D721Med (cell line): Measurements from ENCODE around the gene ADAMTS8.

Experiments used
- DNase-seq: peaks from one replicate; pipeline ENCODE4 v3.0.0; 2011; ENCODE audit warnings: low spot score; ENCODE audit not compliant: insufficient read length
- FAIRE-seq: peaks from 2 replicates; lab custom pipeline; 2011; peaks lifted over from hg19 to GRCh38; lab: Jason Lieb, UNC
- TF ChIP-seq, protein P1 (sequence below): IDR thresholded peaks from 2 replicates; pipeline ENCODE4 v1.5.1; 2012; ENCODE audit warnings: mild to moderate bottlenecking, control low read depth; ENCODE audit not compliant: insufficient read depth; ENCODE audit errors: missing control alignments

The ADAMTS8 gene

DNA sequence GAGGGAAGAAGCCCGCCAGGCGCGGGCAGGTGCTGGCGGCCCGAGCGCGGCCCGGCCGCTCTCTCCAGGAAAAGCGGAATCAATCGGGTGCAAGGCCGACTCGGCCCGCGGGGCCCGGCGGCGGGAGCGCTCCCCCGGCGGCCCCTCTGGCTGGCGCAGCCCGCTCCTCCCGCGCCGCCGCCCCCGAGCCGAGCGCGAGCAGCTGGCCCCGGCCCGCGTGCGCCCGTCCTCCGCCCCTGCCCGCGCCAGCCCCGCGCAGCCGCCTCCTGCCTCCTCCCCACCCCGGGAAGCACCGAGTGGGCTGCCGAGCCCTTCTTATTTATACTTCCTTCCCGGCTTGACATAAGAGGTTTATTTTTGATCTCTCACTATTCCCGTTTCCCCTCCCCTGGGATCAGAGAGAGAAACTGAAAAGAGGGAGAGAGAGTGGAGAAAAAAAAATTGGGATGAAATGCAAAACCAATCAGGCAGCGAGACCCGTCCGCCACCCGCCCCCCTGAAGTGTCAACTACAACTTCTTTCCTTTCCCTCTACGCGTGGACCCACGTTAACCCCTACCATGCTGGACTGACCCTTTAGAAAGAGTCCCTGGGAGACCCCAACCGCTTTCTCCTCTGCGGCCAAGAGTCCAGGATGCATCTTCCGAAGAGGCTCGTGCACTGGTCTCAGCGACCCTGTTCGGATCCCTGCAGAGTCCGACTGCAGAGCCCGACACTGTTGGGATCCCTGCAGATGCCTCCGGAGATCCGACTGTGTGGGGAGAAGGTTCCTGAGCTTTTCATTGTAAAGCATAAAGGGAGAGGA, at the start of gene ADAMTS8:
TSS of gene ADAMTS8 (minus strand) at position 294 of the 804 bp plus-strand sequence. CDS start 323 bp downstream, outside the sequence.
- TF ChIP-seq, protein P1, sequence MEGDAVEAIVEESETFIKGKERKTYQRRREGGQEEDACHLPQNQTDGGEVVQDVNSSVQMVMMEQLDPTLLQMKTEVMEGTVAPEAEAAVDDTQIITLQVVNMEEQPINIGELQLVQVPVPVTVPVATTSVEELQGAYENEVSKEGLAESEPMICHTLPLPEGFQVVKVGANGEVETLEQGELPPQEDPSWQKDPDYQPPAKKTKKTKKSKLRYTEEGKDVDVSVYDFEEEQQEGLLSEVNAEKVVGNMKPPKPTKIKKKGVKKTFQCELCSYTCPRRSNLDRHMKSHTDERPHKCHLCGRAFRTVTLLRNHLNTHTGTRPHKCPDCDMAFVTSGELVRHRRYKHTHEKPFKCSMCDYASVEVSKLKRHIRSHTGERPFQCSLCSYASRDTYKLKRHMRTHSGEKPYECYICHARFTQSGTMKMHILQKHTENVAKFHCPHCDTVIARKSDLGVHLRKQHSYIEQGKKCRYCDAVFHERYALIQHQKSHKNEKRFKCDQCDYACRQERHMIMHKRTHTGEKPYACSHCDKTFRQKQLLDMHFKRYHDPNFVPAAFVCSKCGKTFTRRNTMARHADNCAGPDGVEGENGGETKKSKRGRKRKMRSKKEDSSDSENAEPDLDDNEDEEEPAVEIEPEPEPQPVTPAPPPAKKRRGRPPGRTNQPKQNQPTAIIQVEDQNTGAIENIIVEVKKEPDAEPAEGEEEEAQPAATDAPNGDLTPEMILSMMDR, result no peak
- no peak for DNase-seq
- no peak for FAIRE-seq

DNA sequence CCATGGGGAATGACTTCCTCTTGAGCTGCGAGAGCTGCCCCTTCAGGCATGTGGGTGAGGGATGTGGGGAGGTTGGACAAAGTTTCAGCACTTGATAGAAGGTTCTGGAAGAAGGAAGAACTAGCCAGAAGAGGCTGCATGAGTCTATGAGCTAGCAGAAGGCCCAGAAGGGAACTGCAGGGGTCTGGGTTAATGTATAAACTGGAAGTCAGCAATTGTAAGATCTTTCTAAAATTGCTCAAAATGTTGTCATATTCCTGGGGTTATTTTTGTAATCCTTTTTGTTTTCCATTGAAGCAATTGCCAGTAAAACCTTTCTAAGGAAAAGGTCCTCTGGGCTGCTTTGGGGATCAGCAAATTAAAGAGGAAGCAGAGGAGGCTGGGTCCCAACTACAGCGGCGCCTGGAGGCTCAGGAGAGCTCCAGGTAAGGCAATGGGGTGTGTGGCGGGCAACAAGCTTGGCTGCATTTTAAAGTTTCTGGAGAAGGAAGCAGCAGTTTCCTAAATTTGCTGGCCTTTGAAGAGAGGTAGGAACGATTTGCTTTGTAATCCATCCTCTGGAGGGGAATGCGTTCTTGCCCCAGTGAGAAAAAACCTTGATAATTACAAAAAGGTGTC, 49.3 kb upstream of the ADAMTS8 start:
- FAIRE-seq (no peak), DNase-seq (no peak)
- TF ChIP-seq, protein P1, result no peak

DNA sequence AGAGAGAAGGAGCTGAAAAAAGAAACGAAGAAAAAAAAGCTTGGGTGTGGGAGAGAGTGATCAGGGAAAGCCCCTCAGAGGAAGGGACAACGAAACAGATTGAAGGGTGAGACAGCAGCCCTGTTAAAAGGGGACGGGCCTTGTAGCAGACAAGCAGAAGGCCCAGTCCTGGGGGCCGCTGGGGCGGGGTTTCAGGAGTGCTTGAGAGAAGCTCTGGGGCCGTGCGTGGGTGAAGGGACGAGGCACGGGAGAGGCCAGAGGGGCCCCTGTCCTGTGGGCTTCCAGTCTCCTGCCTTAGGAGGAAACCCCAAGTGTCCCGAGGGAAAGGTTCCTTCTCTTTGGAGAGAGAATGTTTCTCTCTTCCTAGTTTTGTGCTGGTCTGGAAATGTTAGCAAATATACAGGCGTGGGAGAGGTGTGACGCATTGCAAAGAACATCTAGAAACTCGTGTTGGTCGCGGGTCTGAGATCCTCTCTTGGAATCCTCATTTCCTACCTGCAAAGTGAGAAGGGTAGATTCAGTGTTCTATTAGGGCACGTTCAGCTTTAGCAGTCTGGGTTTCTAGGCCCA, 48.6 kb upstream of the ADAMTS8 start:
- TF ChIP-seq, protein P1, result no peak
- FAIRE-seq (no peak), DNase-seq (no peak)

DNA sequence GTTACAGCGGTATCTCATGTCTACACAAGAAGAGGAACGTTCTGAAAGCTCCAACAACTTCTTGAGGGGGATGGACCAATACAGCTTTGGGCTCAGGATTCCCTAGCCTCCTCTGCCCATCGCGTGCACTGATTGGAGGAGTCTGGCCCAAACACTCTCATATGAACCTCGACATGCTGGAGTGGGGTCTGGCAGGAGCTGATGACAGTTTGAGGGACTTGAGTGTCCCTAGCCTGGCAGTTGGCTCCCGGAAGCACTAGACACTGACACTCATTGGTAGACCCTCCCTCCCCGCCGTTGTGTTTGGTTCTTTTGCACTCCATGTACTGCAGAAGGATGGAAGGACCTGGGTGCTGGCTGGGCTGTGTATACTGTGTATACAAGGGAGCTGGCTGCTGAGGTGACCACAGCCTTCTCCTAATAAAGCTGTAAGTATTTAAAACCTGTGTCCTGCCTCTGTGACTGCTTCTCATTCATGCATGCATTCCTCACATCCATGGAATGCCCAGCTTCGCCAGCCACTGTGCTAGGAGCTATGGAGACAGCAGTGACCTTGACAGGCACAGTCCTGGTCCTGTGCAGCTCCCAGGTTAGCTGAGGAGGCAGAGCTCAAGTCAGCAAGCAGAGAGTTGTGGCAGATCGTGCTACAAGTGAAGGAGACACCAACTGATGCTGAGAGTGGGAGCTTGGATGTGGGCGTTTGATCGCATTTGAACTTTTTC, 48.0 kb upstream of the ADAMTS8 start:
- DNase-seq (no peak), FAIRE-seq (no peak)
- TF ChIP-seq, protein P1, result no peak

GRCh38 chr11:130475426-130476053, 47.1 kb upstream of the ADAMTS8 start:
- TF ChIP-seq, protein P1, result no peak
- FAIRE-seq, result no peak

DNA sequence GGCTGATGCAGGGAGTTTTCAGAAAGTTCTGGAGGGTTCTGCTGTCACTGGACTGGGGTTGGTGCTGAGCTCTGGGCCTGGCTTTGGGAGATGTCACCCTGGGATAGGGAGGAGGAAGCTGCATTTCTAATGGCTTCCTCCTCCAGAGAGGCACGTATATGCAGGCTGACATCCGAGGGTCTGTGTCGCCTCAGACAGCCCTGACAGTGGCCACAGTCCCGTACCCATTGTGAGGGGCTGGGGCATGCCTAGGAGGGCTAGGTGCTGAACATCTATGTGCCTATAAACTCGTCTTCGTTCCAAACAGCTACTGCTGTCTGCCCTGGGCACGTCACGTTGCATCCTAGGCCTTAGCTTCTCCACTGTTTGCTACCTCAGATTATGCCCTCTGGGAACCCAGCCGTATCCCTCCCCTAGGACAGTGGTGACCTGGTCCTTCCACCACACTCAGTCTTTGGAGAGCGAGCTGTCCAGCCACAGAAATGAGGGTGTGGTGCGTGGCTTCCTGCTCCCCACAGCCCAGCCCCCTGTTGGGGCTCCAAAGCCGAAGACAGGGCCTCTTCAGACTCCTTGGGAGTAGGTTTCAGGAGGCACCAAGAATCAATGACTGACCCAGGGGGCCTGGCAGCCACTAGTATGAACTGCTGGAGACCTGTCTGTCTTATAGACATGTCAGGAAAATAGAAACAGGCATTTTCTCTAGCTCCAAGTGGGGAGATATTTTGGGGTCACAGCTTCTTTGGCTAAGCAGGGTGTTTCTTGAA, 46.4 kb upstream of the ADAMTS8 start:
- no peak for DNase-seq
- FAIRE-seq, result no peak
- TF ChIP-seq, protein P1, result no peak

More at GRCh38 chr11:130475426-130476053, 47.1 kb upstream of the ADAMTS8 start:
- no peak for DNase-seq
